HepG2 (cell line): ENCODE results near the gene NFKBIZ. TPM values are rescaled to one million over a fixed set of nuclear protein-coding genes. Genes with fewer than 3 reads are reported as not detected.

Experiments used
- ARID3A ChIP-seq: IDR thresholded peaks from 2 replicates; pipeline ENCODE4 v1.6.1; 2012; ENCODE audit warnings: low read depth, low read length, improper control_type of control experiment
- ARNT2 ChIP-seq: sonication (generic); formaldehyde crosslinking; IDR thresholded peaks from 2 replicates; pipeline ENCODE4 v1.8.0; 2022; ENCODE audit warnings: mild to moderate bottlenecking, low read depth, missing genetic modification reagents, moderate library complexity
- CCDC6 ChIP-seq: sonication (generic); formaldehyde crosslinking; IDR thresholded peaks from 2 replicates; pipeline ENCODE4 v1.8.1; 2022; ENCODE audit warnings: mild to moderate bottlenecking, missing genetic modification reagents, moderate library complexity
- KMT2B ChIP-seq: IDR thresholded peaks from 2 replicates; pipeline ENCODE4 v1.6.1; 2016; ENCODE audit warnings: missing genetic modification reagents, missing compliant biosample characterization
- NRL ChIP-seq: sonication (generic); formaldehyde crosslinking; IDR thresholded peaks from 2 replicates; pipeline ENCODE4 v1.5.0; 2020; ENCODE audit warnings: missing genetic modification reagents, mild to moderate bottlenecking, moderate library complexity, borderline replicate concordance
- PHF8 ChIP-seq: sonication (generic); formaldehyde crosslinking; IDR thresholded peaks from 2 replicates; pipeline ENCODE4 v1.5.0; 2020; ENCODE audit warnings: missing genetic modification reagents
- RCOR2 ChIP-seq: IDR thresholded peaks from 2 replicates; pipeline ENCODE4 v1.6.1; 2016; ENCODE audit warnings: missing biosample characterization, missing genetic modification reagents
- RXRB ChIP-seq: IDR thresholded peaks from 2 replicates; pipeline ENCODE4 v1.6.1; 2016; ENCODE audit warnings: borderline replicate concordance, missing genetic modification reagents, missing compliant biosample characterization
- SALL2 ChIP-seq: sonication (generic); formaldehyde crosslinking; IDR thresholded peaks from 2 replicates; pipeline ENCODE4 v1.8.1; 2023; ENCODE audit warnings: mild to moderate bottlenecking, missing genetic modification reagents, inconsistent platforms
- SIX1 ChIP-seq: sonication (generic); formaldehyde crosslinking; IDR thresholded peaks from 2 replicates; pipeline ENCODE4 v1.4.0; 2020; ENCODE audit warnings: missing genetic modification reagents, borderline replicate concordance
- ZBED4 ChIP-seq: sonication (generic); formaldehyde crosslinking; IDR thresholded peaks from 2 replicates; pipeline ENCODE4 v1.4.0; 2020; ENCODE audit warnings: missing genetic modification reagents, borderline replicate concordance
- ZMYM3 ChIP-seq: sonication (generic); formaldehyde crosslinking; IDR thresholded peaks from 2 replicates; pipeline ENCODE4 v1.5.1; 2020; ENCODE audit warnings: mild to moderate bottlenecking, missing genetic modification reagents
- ZNF234 ChIP-seq: sonication (generic); formaldehyde crosslinking; conservative IDR thresholded peaks from 2 replicates; pipeline ENCODE4 v1.5.1; 2020; ENCODE audit warnings: mild to moderate bottlenecking, missing genetic modification reagents
- ZNF460 ChIP-seq: sonication (generic); formaldehyde crosslinking; IDR thresholded peaks from 2 replicates; pipeline ENCODE4 v1.5.1; 2020; ENCODE audit warnings: missing genetic modification reagents, mild to moderate bottlenecking, borderline replicate concordance
- polyA plus RNA-seq, 8 experiments: library from polyadenylated mRNA; depleted of rRNA in 3 of 8; stranded (reverse) in 7 of 8; unstranded in 1 of 8; fragments of >200 nt; fragmentation: Illumina TruSeq in 4 of 8; extraction: Trizol in 4 of 8; gene quantifications; 2 replicates each; pipeline versions ENCODE4 v1.2.1 to v1.2.3, GENCODE V29; 2011 to 2016; ENCODE audit warnings: low read depth in 4 of 8, missing spikeins in 1 of 8, mixed read lengths in 1 of 8; ENCODE audit not compliant: insufficient read depth in 1 of 8
- total RNA-seq, 5 experiments: library from RNA; depleted of rRNA; stranded (reverse); fragments of >200 nt; fragmentation: Illumina TruSeq; extraction: Trizol; gene quantifications; 2 replicates each; pipeline ENCODE4 v1.2.3, GENCODE V29; 2016; ENCODE audit warnings: low read depth in 1 of 5
- TF ChIP-seq, protein P1 (sequence below): sonication (generic); formaldehyde crosslinking; IDR thresholded peaks from 2 replicates; pipeline ENCODE4 v1.4.0; 2020; ENCODE audit warnings: mild to moderate bottlenecking, missing genetic modification reagents

Gene NFKBIZ
- total and polyA plus RNA-seq, 2 of the 13 experiments (the other 11 are each of a cell fraction or from before 2014, with no cell fraction given) = 25.9 to 60.6 TPM

GRCh38 chr3:101827211-101828174, 21.8 kb upstream of the NFKBIZ start (continued):
- 0 out of 2 replicates have a peak, but pooled peaks have one; percentile 16 for TF ChIP-seq RXRB (CRISPR knock-in tag)
- TF ChIP-seq SIX1 (CRISPR knock-in tag) = no peak
- TF ChIP-seq NRL = 0 out of 2 replicates have a peak, but pooled peaks have one; percentile 61
- peak; percentile 82 for TF ChIP-seq KMT2B
- peak; percentile 72 for TF ChIP-seq PHF8 (CRISPR knock-in tag)
- TF ChIP-seq ZMYM3 (CRISPR knock-in tag) = peak; percentile 45; the same call in 1 of the 2 replicates
- TF ChIP-seq CCDC6 (CRISPR knock-in tag) = no peak
- no peak for TF ChIP-seq ZNF234 (CRISPR knock-in tag)
- 0 out of 2 replicates have a peak, but pooled peaks have one; percentile 53 for TF ChIP-seq ZBED4 (CRISPR knock-in tag)
- peak; percentile 51; the same call in 1 of the 2 replicates for TF ChIP-seq ARID3A
- TF ChIP-seq ZNF460 (CRISPR knock-in tag) = no peak
- no peak for TF ChIP-seq ARNT2 (CRISPR knock-in tag)
- TF ChIP-seq SALL2 = 0 out of 2 replicates have a peak, but pooled peaks have one; percentile 49
- TF ChIP-seq, protein P1, sequence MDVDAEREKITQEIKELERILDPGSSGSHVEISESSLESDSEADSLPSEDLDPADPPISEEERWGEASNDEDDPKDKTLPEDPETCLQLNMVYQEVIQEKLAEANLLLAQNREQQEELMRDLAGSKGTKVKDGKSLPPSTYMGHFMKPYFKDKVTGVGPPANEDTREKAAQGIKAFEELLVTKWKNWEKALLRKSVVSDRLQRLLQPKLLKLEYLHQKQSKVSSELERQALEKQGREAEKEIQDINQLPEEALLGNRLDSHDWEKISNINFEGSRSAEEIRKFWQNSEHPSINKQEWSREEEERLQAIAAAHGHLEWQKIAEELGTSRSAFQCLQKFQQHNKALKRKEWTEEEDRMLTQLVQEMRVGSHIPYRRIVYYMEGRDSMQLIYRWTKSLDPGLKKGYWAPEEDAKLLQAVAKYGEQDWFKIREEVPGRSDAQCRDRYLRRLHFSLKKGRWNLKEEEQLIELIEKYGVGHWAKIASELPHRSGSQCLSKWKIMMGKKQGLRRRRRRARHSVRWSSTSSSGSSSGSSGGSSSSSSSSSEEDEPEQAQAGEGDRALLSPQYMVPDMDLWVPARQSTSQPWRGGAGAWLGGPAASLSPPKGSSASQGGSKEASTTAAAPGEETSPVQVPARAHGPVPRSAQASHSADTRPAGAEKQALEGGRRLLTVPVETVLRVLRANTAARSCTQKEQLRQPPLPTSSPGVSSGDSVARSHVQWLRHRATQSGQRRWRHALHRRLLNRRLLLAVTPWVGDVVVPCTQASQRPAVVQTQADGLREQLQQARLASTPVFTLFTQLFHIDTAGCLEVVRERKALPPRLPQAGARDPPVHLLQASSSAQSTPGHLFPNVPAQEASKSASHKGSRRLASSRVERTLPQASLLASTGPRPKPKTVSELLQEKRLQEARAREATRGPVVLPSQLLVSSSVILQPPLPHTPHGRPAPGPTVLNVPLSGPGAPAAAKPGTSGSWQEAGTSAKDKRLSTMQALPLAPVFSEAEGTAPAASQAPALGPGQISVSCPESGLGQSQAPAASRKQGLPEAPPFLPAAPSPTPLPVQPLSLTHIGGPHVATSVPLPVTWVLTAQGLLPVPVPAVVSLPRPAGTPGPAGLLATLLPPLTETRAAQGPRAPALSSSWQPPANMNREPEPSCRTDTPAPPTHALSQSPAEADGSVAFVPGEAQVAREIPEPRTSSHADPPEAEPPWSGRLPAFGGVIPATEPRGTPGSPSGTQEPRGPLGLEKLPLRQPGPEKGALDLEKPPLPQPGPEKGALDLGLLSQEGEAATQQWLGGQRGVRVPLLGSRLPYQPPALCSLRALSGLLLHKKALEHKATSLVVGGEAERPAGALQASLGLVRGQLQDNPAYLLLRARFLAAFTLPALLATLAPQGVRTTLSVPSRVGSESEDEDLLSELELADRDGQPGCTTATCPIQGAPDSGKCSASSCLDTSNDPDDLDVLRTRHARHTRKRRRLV (CRISPR knock-in tag) = no peak
- no peak for TF ChIP-seq RCOR2 (CRISPR knock-in tag)
